ENCODE results near the gene WDR5. TPM values are rescaled to one million over a fixed set of nuclear protein-coding genes. Genes with fewer than 3 reads are reported as not detected.

Gene WDR5
- total and polyA plus RNA-seq, 2 experiments from 2014 or later = 21.0 to 25.9 TPM

GRCh38 chr9:134152022-134152448, 16.2 kb downstream of the WDR5 start:
- Histone ChIP-seq H3K4me1 (ENCODE audit: insufficient read depth) (no peaks in the 10 kb centered on the region), H2AFZ (no peak overlapping the region), H3K79me2 (ENCODE audit: insufficient read depth) (0 out of 2 replicates have a peak, but pooled peaks cover 5% of the 10 kb centered on the region), H4K20me1 (ENCODE audit: insufficient read depth) (no peaks in the 10 kb centered on the region), H3K27ac (no peak overlapping the region), H3K36me3 (ENCODE audit: low read depth) (peaks cover 12% of the 10 kb centered on the region; the same call in 1 of the 2 replicates), H3F3A (ENCODE audit: insufficient read depth) (no peaks in the 10 kb centered on the region), H3K27me3 (replicated peaks; ENCODE audit: insufficient read depth) (no peaks in the 10 kb centered on the region), H3K9ac (no peak overlapping the region), H3K9me3 (ENCODE audit: low read depth) (no peaks in the 10 kb centered on the region), H3K4me2 (ENCODE audit: unreplicated experiment) (no peak overlapping the region), H3K4me3 (no peak overlapping the region), H3K9me2 (ENCODE audit: insufficient read depth) (no peaks in the 10 kb centered on the region)
- WGBS, 2 experiments (ENCODE audit: low coverage in 1 of 2, low lambda C conversion rate in 2 of 2, missing lambda C conversion rate in 2 of 2) = 83 to 85% methylated on average over 14 of the region's 14 CpGs
- no peak for DNase-seq
- no peak for TF ChIP-seq EZH2phosphoT487 (IDR thresholded peaks at IDR 0.05; ENCODE audit: insufficient read depth, low read depth)
- no peak for TF ChIP-seq EZH2 (IDR thresholded peaks at IDR 0.05; ENCODE audit: insufficient read depth, poor library complexity, severe bottlenecking)
- in situ Hi-C loops (cut with MboI) = no loop called here

GRCh38 chr9:134152488-134152887, 16.6 kb downstream of the WDR5 start:
- Histone ChIP-seq H3K4me3 (no peak overlapping the region), H3K36me3 (ENCODE audit: low read depth) (peaks cover 12% of the 10 kb centered on the region; the same call in 1 of the 2 replicates), H2AFZ (no peak overlapping the region), H3K27me3 (replicated peaks; ENCODE audit: insufficient read depth) (no peaks in the 10 kb centered on the region), H3K79me2 (ENCODE audit: insufficient read depth) (0 out of 2 replicates have a peak, but pooled peaks cover 5% of the 10 kb centered on the region), H3K9ac (no peak overlapping the region), H3K9me2 (ENCODE audit: insufficient read depth) (no peaks in the 10 kb centered on the region), H3K27ac (no peak overlapping the region), H3F3A (ENCODE audit: insufficient read depth) (no peaks in the 10 kb centered on the region), H3K9me3 (ENCODE audit: low read depth) (no peaks in the 10 kb centered on the region), H3K4me1 (ENCODE audit: insufficient read depth) (no peaks in the 10 kb centered on the region), H3K4me2 (ENCODE audit: unreplicated experiment) (no peak overlapping the region), H4K20me1 (ENCODE audit: insufficient read depth) (no peaks in the 10 kb centered on the region)
- in situ Hi-C loops (cut with MboI) = no loop called here
- TF ChIP-seq EZH2phosphoT487 (IDR thresholded peaks at IDR 0.05; ENCODE audit: insufficient read depth, low read depth) (no peak), EZH2 (IDR thresholded peaks at IDR 0.05; ENCODE audit: insufficient read depth, poor library complexity, severe bottlenecking) (no peak)
- DNase-seq = no peak
- 94 to 98% methylated on average over 8 to 11 of the region's 11 CpGs for WGBS, 2 experiments (ENCODE audit: low coverage in 1 of 2, low lambda C conversion rate in 2 of 2, missing lambda C conversion rate in 2 of 2)

GRCh38 chr9:134153450-134153849, 17.6 kb downstream of the WDR5 start:
- Histone ChIP-seq H3K27me3 (replicated peaks; ENCODE audit: insufficient read depth) (no peaks in the 10 kb centered on the region), H3K9me3 (ENCODE audit: low read depth) (no peaks in the 10 kb centered on the region), H3K4me2 (ENCODE audit: unreplicated experiment) (no peak overlapping the region), H4K20me1 (ENCODE audit: insufficient read depth) (no peaks in the 10 kb centered on the region), H3K9ac (no peak overlapping the region), H3K79me2 (ENCODE audit: insufficient read depth) (0 out of 2 replicates have a peak, but pooled peaks cover 5% of the 10 kb centered on the region), H3F3A (ENCODE audit: insufficient read depth) (no peaks in the 10 kb centered on the region), H3K9me2 (ENCODE audit: insufficient read depth) (no peaks in the 10 kb centered on the region), H3K4me3 (no peak overlapping the region), H3K27ac (no peak overlapping the region), H2AFZ (no peak overlapping the region), H3K4me1 (ENCODE audit: insufficient read depth) (no peaks in the 10 kb centered on the region), H3K36me3 (ENCODE audit: low read depth) (peaks cover 12% of the 10 kb centered on the region; the same call in 1 of the 2 replicates)
- no peak for DNase-seq
- in situ Hi-C loops (cut with MboI) = no loop called here
- 94 to 98% methylated on average over 17 to 23 of the region's 23 CpGs for WGBS, 2 experiments (ENCODE audit: low coverage in 1 of 2, low lambda C conversion rate in 2 of 2, missing lambda C conversion rate in 2 of 2)
- no peak for TF ChIP-seq EZH2 (IDR thresholded peaks at IDR 0.05; ENCODE audit: insufficient read depth, poor library complexity, severe bottlenecking)
- TF ChIP-seq EZH2phosphoT487 (IDR thresholded peaks at IDR 0.05; ENCODE audit: insufficient read depth, low read depth) = no peak

- Histone ChIP-seq H3K4me3 (no peak overlapping the region), H4K20me1 (ENCODE audit: insufficient read depth) (no peaks in the 10 kb centered on the region), H3K9me2 (ENCODE audit: insufficient read depth) (no peaks in the 10 kb centered on the region), H3K9me3 (ENCODE audit: low read depth) (no peaks in the 10 kb centered on the region), H3F3A (ENCODE audit: insufficient read depth) (no peaks in the 10 kb centered on the region), H2AFZ (no peak overlapping the region), H3K27ac (no peak overlapping the region), H3K79me2 (ENCODE audit: insufficient read depth) (0 out of 2 replicates have a peak, but pooled peaks cover 5% of the 10 kb centered on the region), H3K36me3 (ENCODE audit: low read depth) (peaks cover 12% of the 10 kb centered on the region; the same call in 1 of the 2 replicates), H3K27me3 (replicated peaks; ENCODE audit: insufficient read depth) (no peaks in the 10 kb centered on the region), H3K4me1 (ENCODE audit: insufficient read depth) (no peaks in the 10 kb centered on the region), H3K4me2 (ENCODE audit: unreplicated experiment) (no peak overlapping the region), H3K9ac (no peak overlapping the region)
- no peak for DNase-seq
- TF ChIP-seq EZH2phosphoT487 (IDR thresholded peaks at IDR 0.05; ENCODE audit: insufficient read depth, low read depth) (no peak), EZH2 (IDR thresholded peaks at IDR 0.05; ENCODE audit: insufficient read depth, poor library complexity, severe bottlenecking) (no peak)
- in situ Hi-C loops (cut with MboI) = no loop called here
- WGBS, 2 experiments (ENCODE audit: low coverage in 1 of 2, low lambda C conversion rate in 2 of 2, missing lambda C conversion rate in 2 of 2) = 96 to 97% methylated on average over 27 of the region's 27 CpGs
Measured at GRCh38 chr9:134154262-134154701, 18.4 kb downstream of the WDR5 start.

All from GM23248 (cell line).